Liver (tissue), 3 donors: ENCODE results near the gene NBPF6.
A peak's percentile ranks its signal among the peaks of the same experiment; 100 is the strongest.

Experiments used
- CTCF ChIP-seq: fragments of 150-350 bp; IDR thresholded peaks from 2 replicates; pipeline ENCODE4 v1.5.1; 2017; ENCODE audit warnings: improper control_type of control experiment, low read depth, low read length; ENCODE audit not compliant: missing input control
- EGR1 ChIP-seq, 2 donors: IDR thresholded peaks; 2 replicates each; pipeline ENCODE4 v1.6.1; 2016 to 2018; ENCODE audit warnings: antibody characterized with exemption in 2 of 2, low read depth in 2 of 2
- GABPA ChIP-seq, 2 donors: IDR thresholded peaks in 1 of 2; conservative IDR thresholded peaks in 1 of 2; 2 replicates each; pipeline ENCODE4 v1.6.1; 2016; ENCODE audit warnings: antibody characterized with exemption in 2 of 2, mild to moderate bottlenecking in 1 of 2, moderate library complexity in 1 of 2
- JUND ChIP-seq, 2 donors: IDR thresholded peaks; 2 replicates each; pipeline ENCODE4 v1.6.1; 2016; ENCODE audit warnings: antibody characterized with exemption in 2 of 2
- MAX ChIP-seq: IDR thresholded peaks from 2 replicates; pipeline ENCODE4 v1.6.1; 2016; ENCODE audit warnings: antibody characterized with exemption
- RAD21 ChIP-seq, 2 donors: IDR thresholded peaks; 2 replicates each; pipeline ENCODE4 v1.6.1; 2016; ENCODE audit warnings: antibody characterized with exemption in 2 of 2, mild to moderate bottlenecking in 2 of 2
- SP1 ChIP-seq: IDR thresholded peaks from 2 replicates; pipeline ENCODE4 v1.6.1; 2018; ENCODE audit warnings: antibody characterized with exemption, mild to moderate bottlenecking
- TAF1 ChIP-seq: conservative IDR thresholded peaks from 2 replicates; pipeline ENCODE4 v1.6.1; 2016; ENCODE audit warnings: antibody characterized with exemption, mild to moderate bottlenecking
- TF ChIP-seq, protein P1 (sequence below): IDR thresholded peaks from 2 replicates; pipeline ENCODE4 v1.6.1; 2016; ENCODE audit warnings: antibody characterized with exemption
- TF ChIP-seq, protein P2 (sequence below): IDR thresholded peaks from 2 replicates; pipeline ENCODE4 v1.6.1; 2016; ENCODE audit warnings: antibody characterized with exemption, mild to moderate bottlenecking
- TF ChIP-seq, protein P3 (sequence below): IDR thresholded peaks from 2 replicates; pipeline ENCODE4 v1.6.1; 2016; ENCODE audit warnings: antibody characterized with exemption
- donor health status: healthy.
- donor health status: healthy.

DNA sequence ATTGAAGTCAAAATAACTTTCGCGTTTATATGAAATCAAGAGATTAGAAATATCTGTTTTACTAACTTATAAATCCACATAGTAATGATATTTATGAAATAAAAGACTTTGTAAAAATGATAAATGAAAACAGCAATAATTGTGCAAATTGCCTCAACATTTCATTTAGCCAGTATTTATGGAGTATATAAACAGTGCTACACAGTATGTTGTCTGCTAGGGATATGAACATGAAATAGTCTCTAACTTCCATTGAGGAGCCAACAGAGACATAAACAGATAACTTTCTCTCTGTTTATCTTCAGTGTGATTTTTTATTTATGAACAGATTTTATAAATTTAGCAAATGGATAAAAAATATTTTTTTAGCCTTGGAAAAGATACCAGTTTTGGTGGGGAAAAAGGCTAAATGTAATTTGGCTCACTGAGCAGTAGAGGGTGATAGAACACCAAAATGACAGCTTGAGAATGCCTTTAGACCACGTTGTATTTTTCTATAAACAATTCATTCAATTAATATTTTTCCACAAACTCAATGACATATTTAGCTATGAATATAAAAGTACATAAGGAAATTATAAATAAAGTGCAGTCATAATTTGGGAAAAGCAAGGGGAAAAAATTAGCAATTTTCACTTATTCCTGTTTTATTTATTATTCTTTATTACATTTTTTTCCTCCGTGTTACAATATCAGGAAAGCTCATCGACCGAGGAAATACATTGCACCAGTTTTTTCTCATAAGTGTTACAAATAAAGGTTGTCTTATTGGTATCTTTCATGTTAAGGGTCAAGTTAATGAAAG, 62.3 kb downstream of the NBPF6 start:
- TF ChIP-seq EGR1 (IDR thresholded peaks at IDR 0.05; ENCODE audit: low read depth in 2 of 2) (no peak), CTCF (peak; percentile 88), RAD21 (IDR thresholded peaks at IDR 0.05) (peak; percentile 94 to 95), MAX (no peak), TAF1 (no peak), JUND (IDR thresholded peaks at IDR 0.05) (no peak), GABPA (IDR thresholded peaks at IDR 0.05 in 1 of 2, conservative IDR thresholded peaks at IDR 0.05 in 1 of 2) (no peak), SP1 (no peak)
- TF ChIP-seq, protein P1, sequence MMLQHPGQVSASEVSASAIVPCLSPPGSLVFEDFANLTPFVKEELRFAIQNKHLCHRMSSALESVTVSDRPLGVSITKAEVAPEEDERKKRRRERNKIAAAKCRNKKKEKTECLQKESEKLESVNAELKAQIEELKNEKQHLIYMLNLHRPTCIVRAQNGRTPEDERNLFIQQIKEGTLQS: no peak
- TF ChIP-seq, protein P2, sequence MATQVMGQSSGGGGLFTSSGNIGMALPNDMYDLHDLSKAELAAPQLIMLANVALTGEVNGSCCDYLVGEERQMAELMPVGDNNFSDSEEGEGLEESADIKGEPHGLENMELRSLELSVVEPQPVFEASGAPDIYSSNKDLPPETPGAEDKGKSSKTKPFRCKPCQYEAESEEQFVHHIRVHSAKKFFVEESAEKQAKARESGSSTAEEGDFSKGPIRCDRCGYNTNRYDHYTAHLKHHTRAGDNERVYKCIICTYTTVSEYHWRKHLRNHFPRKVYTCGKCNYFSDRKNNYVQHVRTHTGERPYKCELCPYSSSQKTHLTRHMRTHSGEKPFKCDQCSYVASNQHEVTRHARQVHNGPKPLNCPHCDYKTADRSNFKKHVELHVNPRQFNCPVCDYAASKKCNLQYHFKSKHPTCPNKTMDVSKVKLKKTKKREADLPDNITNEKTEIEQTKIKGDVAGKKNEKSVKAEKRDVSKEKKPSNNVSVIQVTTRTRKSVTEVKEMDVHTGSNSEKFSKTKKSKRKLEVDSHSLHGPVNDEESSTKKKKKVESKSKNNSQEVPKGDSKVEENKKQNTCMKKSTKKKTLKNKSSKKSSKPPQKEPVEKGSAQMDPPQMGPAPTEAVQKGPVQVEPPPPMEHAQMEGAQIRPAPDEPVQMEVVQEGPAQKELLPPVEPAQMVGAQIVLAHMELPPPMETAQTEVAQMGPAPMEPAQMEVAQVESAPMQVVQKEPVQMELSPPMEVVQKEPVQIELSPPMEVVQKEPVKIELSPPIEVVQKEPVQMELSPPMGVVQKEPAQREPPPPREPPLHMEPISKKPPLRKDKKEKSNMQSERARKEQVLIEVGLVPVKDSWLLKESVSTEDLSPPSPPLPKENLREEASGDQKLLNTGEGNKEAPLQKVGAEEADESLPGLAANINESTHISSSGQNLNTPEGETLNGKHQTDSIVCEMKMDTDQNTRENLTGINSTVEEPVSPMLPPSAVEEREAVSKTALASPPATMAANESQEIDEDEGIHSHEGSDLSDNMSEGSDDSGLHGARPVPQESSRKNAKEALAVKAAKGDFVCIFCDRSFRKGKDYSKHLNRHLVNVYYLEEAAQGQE: no peak
- TF ChIP-seq, protein P3, sequence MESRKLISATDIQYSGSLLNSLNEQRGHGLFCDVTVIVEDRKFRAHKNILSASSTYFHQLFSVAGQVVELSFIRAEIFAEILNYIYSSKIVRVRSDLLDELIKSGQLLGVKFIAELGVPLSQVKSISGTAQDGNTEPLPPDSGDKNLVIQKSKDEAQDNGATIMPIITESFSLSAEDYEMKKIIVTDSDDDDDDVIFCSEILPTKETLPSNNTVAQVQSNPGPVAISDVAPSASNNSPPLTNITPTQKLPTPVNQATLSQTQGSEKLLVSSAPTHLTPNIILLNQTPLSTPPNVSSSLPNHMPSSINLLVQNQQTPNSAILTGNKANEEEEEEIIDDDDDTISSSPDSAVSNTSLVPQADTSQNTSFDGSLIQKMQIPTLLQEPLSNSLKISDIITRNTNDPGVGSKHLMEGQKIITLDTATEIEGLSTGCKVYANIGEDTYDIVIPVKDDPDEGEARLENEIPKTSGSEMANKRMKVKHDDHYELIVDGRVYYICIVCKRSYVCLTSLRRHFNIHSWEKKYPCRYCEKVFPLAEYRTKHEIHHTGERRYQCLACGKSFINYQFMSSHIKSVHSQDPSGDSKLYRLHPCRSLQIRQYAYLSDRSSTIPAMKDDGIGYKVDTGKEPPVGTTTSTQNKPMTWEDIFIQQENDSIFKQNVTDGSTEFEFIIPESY: no peak
